GM12875 (cell line): Measurements from ENCODE around the gene STXBP5L.
"Not testable (repeated sequence)": the region's sequence is repeated elsewhere in the genome, so short reads cannot be mapped to it uniquely, and the experiment has no call there.

ENCODE experiments used
- H3K4me3 ChIP-seq: one replicate; pipeline ENCODE4 v1.5.1; 2011; ENCODE audit warnings: low read depth, low read length, control low read depth
- TF ChIP-seq, protein P1 (sequence below): IDR thresholded peaks from 2 replicates; pipeline ENCODE4 v1.5.1; 2011; ENCODE audit warnings: low read depth, mild to moderate bottlenecking, control low read depth, inconsistent platforms, low read length, moderate library complexity, borderline replicate concordance; ENCODE audit not compliant: insufficient read depth

The STXBP5L gene

DNA sequence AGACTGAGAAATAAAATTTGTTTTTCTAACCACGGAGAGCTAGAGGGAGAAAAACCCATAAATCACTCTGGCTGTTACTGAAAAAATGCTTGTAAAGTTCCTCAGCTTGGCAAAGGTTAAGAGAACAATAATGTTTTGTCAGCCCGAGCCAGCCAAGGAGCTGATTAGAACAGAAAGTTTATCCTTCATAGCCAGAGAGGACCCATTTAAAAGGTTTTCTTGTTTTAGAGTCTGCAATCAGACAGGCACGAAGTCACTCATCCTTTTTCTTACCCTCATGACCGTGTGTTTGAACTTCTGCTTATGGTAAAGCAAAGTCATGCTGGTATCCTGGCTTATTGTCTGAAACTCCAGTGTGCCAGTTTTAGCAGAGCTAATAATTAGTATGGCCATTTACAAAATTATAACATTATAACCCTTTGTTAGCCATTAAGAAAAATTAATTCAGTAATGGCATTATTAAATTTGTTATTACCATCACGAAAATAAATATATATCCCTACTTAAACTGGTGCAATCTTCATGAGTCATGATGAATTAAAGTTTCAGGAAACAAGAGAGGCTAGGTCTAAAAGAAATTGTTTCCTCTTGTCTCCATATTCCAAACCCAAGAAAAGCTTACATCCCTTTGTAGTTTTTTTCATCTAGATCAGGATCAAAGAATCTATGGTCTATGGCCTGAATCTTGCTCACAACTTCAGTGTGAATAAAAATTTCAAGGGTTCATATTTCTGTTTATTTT lies 13.5 kb upstream of the STXBP5L start:
- TF ChIP-seq, protein P1, sequence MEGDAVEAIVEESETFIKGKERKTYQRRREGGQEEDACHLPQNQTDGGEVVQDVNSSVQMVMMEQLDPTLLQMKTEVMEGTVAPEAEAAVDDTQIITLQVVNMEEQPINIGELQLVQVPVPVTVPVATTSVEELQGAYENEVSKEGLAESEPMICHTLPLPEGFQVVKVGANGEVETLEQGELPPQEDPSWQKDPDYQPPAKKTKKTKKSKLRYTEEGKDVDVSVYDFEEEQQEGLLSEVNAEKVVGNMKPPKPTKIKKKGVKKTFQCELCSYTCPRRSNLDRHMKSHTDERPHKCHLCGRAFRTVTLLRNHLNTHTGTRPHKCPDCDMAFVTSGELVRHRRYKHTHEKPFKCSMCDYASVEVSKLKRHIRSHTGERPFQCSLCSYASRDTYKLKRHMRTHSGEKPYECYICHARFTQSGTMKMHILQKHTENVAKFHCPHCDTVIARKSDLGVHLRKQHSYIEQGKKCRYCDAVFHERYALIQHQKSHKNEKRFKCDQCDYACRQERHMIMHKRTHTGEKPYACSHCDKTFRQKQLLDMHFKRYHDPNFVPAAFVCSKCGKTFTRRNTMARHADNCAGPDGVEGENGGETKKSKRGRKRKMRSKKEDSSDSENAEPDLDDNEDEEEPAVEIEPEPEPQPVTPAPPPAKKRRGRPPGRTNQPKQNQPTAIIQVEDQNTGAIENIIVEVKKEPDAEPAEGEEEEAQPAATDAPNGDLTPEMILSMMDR = no peak
- no peak overlapping the region for H3K4me3 ChIP-seq

DNA sequence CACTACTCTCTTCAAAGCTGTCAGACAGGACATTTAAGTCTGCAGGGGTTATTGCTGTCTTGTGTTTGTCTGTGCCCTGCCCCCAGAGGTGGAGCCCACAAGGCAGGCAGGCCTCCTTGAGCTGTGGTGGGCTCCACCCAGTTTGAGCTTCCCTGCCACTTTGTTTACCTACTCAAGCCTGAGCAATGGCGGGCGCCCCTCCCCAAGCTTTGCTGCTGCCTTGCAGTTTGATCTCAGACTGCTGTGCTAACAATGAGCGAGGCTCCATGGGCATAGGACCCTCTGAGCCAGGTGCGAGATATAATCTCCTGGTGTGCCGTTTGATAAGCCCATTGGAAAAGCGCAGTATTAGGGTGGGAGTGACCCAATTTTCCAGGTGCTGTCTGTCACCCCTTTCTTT lies 6.3 kb upstream of the STXBP5L start:
- not testable (repeated sequence) for H3K4me3 ChIP-seq

DNA sequence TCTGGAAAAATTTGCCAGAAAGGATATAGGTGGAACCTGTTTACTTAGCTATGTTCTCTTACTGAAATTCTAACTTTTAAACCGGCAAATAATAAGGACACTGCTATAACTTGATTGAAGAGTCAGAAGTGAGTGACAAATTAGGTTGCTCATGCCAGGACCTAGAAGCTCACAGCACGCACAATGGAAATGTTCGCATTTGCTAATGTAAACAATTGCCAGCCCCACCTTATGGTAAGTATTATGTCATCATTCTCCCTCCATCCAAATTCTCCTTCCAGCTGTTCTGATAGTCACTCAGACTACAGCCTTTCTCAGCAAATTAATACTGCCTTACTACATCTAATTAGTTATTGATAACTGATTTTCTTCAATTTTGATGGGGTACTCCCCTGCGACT lies 4.8 kb upstream of the STXBP5L start:
- TF ChIP-seq, protein P1 = no peak
- no peak overlapping the region for H3K4me3 ChIP-seq

GRCh38 chr3:120907659-120908029 lies 361 bp upstream of the STXBP5L start:
- TF ChIP-seq, protein P1 = no peak
- H3K4me3 ChIP-seq = no peak overlapping the region

- TF ChIP-seq, protein P1 = no peak
- H3K4me3 ChIP-seq = no peak overlapping the region
Measured at GRCh38 chr3:120908795-120909601, 993 bp downstream of the STXBP5L start.

DNA sequence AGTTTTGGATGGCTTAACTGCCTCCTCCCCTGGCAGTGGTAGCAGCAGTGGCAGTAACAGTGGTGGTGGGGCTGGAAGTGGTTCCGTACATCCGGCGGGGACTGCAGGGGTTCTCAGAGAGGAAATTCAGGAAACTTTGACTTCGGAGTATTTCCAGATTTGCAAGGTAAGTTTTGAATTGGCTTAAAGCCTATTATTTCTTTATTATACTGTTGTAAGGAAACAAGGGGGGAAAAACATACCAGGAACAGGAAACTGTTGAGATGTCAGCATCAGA lies 1.5 kb downstream of the STXBP5L start:
- no peak overlapping the region for H3K4me3 ChIP-seq
- TF ChIP-seq, protein P1 = no peak

DNA sequence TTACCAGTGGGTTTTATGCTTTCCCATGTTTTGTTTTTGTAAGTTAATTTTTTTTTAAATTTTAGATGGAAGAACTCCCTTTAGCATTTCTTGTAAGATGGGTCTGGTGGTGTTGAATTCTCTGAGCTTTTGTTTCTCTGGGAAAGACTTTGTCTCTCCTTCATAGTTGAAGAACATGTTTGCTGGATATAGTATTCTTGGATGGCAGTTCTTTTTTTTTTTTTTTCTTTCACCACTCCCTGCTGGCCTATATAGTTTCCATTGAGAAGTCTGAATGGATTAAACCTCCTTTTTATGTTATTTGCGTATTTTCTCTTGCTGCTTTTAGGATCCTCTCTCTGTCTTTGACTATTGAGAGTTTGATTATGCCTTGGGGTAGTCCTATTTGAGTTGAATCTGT lies 18.1 kb downstream of the STXBP5L start:
- TF ChIP-seq, protein P1 = no peak
- no peak overlapping the region for H3K4me3 ChIP-seq
